Measurements from ENCODE around the gene KLHL22. TPM values are rescaled to one million over a fixed set of nuclear protein-coding genes. Genes with fewer than 3 reads are reported as not detected.
A peak's percentile ranks its signal among the peaks of the same experiment; 100 is the strongest.

Gene KLHL22
- total and polyA plus RNA-seq, 2 of the 13 experiments (the other 11 are each of a cell fraction or from before 2014, with no cell fraction given): 10.9 to 14.8 TPM

- TF ChIP-seq, protein P1, sequence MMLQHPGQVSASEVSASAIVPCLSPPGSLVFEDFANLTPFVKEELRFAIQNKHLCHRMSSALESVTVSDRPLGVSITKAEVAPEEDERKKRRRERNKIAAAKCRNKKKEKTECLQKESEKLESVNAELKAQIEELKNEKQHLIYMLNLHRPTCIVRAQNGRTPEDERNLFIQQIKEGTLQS (CRISPR knock-in tag; IDR thresholded peaks at IDR 0.05): no peak
- TF ChIP-seq ZNF883 (CRISPR knock-in tag; IDR thresholded peaks at IDR 0.05; ENCODE audit: not compliant biosample characterization) (peak; percentile 23), ZNF274 (CRISPR knock-in tag; IDR thresholded peaks at IDR 0.05) (peak; percentile 64; the same call in 1 of the 2 replicates), ZNF18 (CRISPR knock-in tag; IDR thresholded peaks at IDR 0.05; ENCODE audit: insufficient replicate concordance) (peak; percentile 63), ZMYM2 (CRISPR knock-in tag; IDR thresholded peaks at IDR 0.05) (peak; percentile 27; the same call in 1 of the 2 replicates), NR2C2 (CRISPR knock-in tag; IDR thresholded peaks at IDR 0.05; ENCODE audit: borderline replicate concordance) (0 out of 2 replicates have a peak, but pooled peaks have one; percentile 19), ZNF251 (CRISPR knock-in tag; IDR thresholded peaks at IDR 0.05) (no peak), MAZ (IDR thresholded peaks at IDR 0.05; ENCODE audit: borderline replicate concordance, low read depth, low read length) (no peak), MAZ (CRISPR knock-in tag; IDR thresholded peaks at IDR 0.05; ENCODE audit: low read depth) (peak; percentile 32; the same call in 1 of the 2 replicates), KLF9 (CRISPR knock-in tag; IDR thresholded peaks at IDR 0.05; ENCODE audit: low read depth) (no peak), ZNF281 (CRISPR knock-in tag; IDR thresholded peaks at IDR 0.05; ENCODE audit: borderline replicate concordance) (peak; percentile 54; the same call in 1 of the 2 replicates), NR2F6 (IDR thresholded peaks at IDR 0.05) (no peak), NR2F6 (CRISPR knock-in tag; IDR thresholded peaks at IDR 0.05) (peak; percentile 16; the same call in 1 of the 2 replicates), ZFY (CRISPR knock-in tag; IDR thresholded peaks at IDR 0.05) (0 out of 2 replicates have a peak, but pooled peaks have one; percentile 42), ZKSCAN5 (CRISPR knock-in tag; IDR thresholded peaks at IDR 0.05) (no peak), STAG1 (CRISPR knock-in tag; IDR thresholded peaks at IDR 0.05) (no peak)
- TF ChIP-seq, protein P2, sequence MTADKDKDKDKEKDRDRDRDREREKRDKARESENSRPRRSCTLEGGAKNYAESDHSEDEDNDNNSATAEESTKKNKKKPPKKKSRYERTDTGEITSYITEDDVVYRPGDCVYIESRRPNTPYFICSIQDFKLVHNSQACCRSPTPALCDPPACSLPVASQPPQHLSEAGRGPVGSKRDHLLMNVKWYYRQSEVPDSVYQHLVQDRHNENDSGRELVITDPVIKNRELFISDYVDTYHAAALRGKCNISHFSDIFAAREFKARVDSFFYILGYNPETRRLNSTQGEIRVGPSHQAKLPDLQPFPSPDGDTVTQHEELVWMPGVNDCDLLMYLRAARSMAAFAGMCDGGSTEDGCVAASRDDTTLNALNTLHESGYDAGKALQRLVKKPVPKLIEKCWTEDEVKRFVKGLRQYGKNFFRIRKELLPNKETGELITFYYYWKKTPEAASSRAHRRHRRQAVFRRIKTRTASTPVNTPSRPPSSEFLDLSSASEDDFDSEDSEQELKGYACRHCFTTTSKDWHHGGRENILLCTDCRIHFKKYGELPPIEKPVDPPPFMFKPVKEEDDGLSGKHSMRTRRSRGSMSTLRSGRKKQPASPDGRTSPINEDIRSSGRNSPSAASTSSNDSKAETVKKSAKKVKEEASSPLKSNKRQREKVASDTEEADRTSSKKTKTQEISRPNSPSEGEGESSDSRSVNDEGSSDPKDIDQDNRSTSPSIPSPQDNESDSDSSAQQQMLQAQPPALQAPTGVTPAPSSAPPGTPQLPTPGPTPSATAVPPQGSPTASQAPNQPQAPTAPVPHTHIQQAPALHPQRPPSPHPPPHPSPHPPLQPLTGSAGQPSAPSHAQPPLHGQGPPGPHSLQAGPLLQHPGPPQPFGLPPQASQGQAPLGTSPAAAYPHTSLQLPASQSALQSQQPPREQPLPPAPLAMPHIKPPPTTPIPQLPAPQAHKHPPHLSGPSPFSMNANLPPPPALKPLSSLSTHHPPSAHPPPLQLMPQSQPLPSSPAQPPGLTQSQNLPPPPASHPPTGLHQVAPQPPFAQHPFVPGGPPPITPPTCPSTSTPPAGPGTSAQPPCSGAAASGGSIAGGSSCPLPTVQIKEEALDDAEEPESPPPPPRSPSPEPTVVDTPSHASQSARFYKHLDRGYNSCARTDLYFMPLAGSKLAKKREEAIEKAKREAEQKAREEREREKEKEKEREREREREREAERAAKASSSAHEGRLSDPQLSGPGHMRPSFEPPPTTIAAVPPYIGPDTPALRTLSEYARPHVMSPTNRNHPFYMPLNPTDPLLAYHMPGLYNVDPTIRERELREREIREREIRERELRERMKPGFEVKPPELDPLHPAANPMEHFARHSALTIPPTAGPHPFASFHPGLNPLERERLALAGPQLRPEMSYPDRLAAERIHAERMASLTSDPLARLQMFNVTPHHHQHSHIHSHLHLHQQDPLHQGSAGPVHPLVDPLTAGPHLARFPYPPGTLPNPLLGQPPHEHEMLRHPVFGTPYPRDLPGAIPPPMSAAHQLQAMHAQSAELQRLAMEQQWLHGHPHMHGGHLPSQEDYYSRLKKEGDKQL (CRISPR knock-in tag; IDR thresholded peaks at IDR 0.05; ENCODE audit: low read depth): no peak
- TF ChIP-seq, protein P3, sequence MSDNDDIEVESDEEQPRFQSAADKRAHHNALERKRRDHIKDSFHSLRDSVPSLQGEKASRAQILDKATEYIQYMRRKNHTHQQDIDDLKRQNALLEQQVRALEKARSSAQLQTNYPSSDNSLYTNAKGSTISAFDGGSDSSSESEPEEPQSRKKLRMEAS (IDR thresholded peaks at IDR 0.05): peak; percentile 62
Observed at GRCh38 chr22:20436768-20437612, 58.6 kb downstream of the KLHL22 start (continued).

Data from HepG2 (cell line).